HCT116 (cell line): ENCODE results near the gene ESRRG. TPM values are rescaled to one million over a fixed set of nuclear protein-coding genes. Genes with fewer than 3 reads are reported as not detected.

Experiments
- ATAC-seq: fragments of 200-7000 bp; cut with Tn5 transposase; 2 replicates; pipeline ENCODE4 v1.9.1; 2020; ENCODE audit warnings: mild to moderate bottlenecking, moderate library complexity
- BruUV-seq: library from RNA; stranded (reverse); fragments of 400-500 nt; replicated peaks from 2 replicates; lab custom pipeline; 2021; lab: Mats Ljungman, UMichigan
- CTCF ChIA-PET: fragments of 300-600 bp; sonication (Branson Sonifier 250); formaldehyde crosslinking; loops from one replicate; lab custom pipeline; 2021; ENCODE audit warnings: antibody characterized with exemption; lab: Charles Lee
- POLR2A ChIA-PET: fragments of 300-600, 350-600 bp; sonication (Branson Sonifier 250); formaldehyde crosslinking; loops from one replicate; lab custom pipeline; 2021; ENCODE audit warnings: antibody characterized with exemption; lab: Charles Lee
- RAD21 ChIA-PET, 2 experiments: fragments of 300-600 bp; sonication (Branson Sonifier 250); formaldehyde crosslinking; loops; one replicate each; lab custom pipeline; 2023; ENCODE audit warnings: low total read pairs in 2 of 2; ENCODE audit not compliant: uncharacterized antibody in 2 of 2, unreplicated experiment in 2 of 2, low non-redundant PET in 1 of 2; lab: Charles Lee
- DNase-seq: peaks from one replicate; pipeline ENCODE4 v3.0.0-alpha.2; 2010; ENCODE audit warnings: low read depth, low spot score
- H2AFZ ChIP-seq: fragments of 200-600 bp; shearing (Covaris generic), sonication (generic); 2 replicates; pipeline ENCODE4 v1.6.1; 2017; ENCODE audit warnings: low read depth, mixed run types, mixed read lengths, antibody characterized with exemption, low read length; ENCODE audit not compliant: poor library complexity, severe bottlenecking
- H3K27ac ChIP-seq: 2 replicates; pipeline ENCODE4 v1.5.1; 2012; ENCODE audit warnings: low read depth, low read length
- H3K27me3 ChIP-seq: fragments of 200-600 bp; sonication (generic); 2 replicates; pipeline ENCODE4 v1.6.1; 2016; ENCODE audit warnings: mixed run types, low read length, mixed read lengths; ENCODE audit not compliant: insufficient read depth
- H3K36me3 ChIP-seq, 2 experiments: fragments of 200-500 bp in 1 of 2; fragments of 200-600 bp in 1 of 2; sonication (Bioruptor generic) in 1 of 2; sonication (generic) in 1 of 2; 2 replicates each; pipeline versions ENCODE4 v1.5.1 to v1.6.1; 2014 to 2016; ENCODE audit warnings: low read length in 2 of 2, inconsistent platforms in 1 of 2, mixed read lengths in 1 of 2, mixed run types in 1 of 2; ENCODE audit not compliant: insufficient read depth in 2 of 2, control insufficient read depth in 1 of 2
- H3K4me1 ChIP-seq, 2 experiments: fragments of 200-600 bp in 1 of 2; sonication (generic) in 1 of 2; 2 replicates each; pipeline versions ENCODE4 v1.5.1 to v1.6.1; 2012 to 2017; ENCODE audit warnings: low read length in 2 of 2, inconsistent platforms in 1 of 2, mild to moderate bottlenecking in 1 of 2, mixed read lengths in 1 of 2, mixed run types in 1 of 2, moderate library complexity in 1 of 2; ENCODE audit not compliant: insufficient read depth in 2 of 2, control insufficient read depth in 1 of 2
- H3K4me2 ChIP-seq: fragments of 200-600 bp; sonication (generic); 2 replicates; pipeline ENCODE4 v1.6.1; 2017; ENCODE audit warnings: mixed run types, low read length, mixed read lengths
- H3K4me3 ChIP-seq, 2 experiments: fragments of 200-600 bp in 1 of 2; sonication (generic) in 1 of 2; replicated peaks in 1 of 2; 2 replicates each; pipeline ENCODE4 v1.5.1; 2011 to 2016; ENCODE audit warnings: low read length in 2 of 2, control low read depth in 1 of 2, low read depth in 1 of 2, mild to moderate bottlenecking in 1 of 2, mixed read lengths in 1 of 2, mixed run types in 1 of 2
- H3K79me2 ChIP-seq: fragments of 200-600 bp; sonication (generic); 2 replicates; pipeline ENCODE4 v1.6.1; 2017; ENCODE audit warnings: mild to moderate bottlenecking, mixed run types, low read length, moderate library complexity, mixed read lengths; ENCODE audit not compliant: insufficient read depth
- H3K9ac ChIP-seq: fragments of 200-600 bp; sonication (generic); 2 replicates; pipeline ENCODE4 v1.6.1; 2016; ENCODE audit warnings: low read length, mixed read lengths
- H3K9me2 ChIP-seq: fragments of 200-600 bp; sonication (generic), shearing (Covaris generic); 2 replicates; pipeline ENCODE4 v1.6.1; 2017; ENCODE audit warnings: mixed run types, mild to moderate bottlenecking, moderate library complexity; ENCODE audit not compliant: insufficient read depth
- H3K9me3 ChIP-seq, 2 experiments: fragments of 200-500 bp in 1 of 2; fragments of 200-600 bp in 1 of 2; sonication (Bioruptor generic) in 1 of 2; sonication (generic) in 1 of 2; 2 replicates each; pipeline ENCODE4 v1.6.1; 2014 to 2017; ENCODE audit warnings: low read length in 2 of 2, mixed read lengths in 2 of 2, inconsistent platforms in 1 of 2, low read depth in 1 of 2, mild to moderate bottlenecking in 1 of 2, mixed run types in 1 of 2, moderate library complexity in 1 of 2; ENCODE audit not compliant: control insufficient read depth in 1 of 2, insufficient read depth in 1 of 2
- H4K20me1 ChIP-seq: fragments of 200-600 bp; sonication (generic), shearing (Covaris generic); 2 replicates; pipeline ENCODE4 v1.6.1; 2017; ENCODE audit warnings: mixed run types, mild to moderate bottlenecking, moderate library complexity; ENCODE audit not compliant: insufficient read depth
- CEBPB ChIP-seq: IDR thresholded peaks from 2 replicates; pipeline ENCODE4 v1.6.1; 2012; ENCODE audit warnings: low read depth
- ELF1 ChIP-seq: IDR thresholded peaks from 2 replicates; pipeline ENCODE4 v1.6.1; 2012; ENCODE audit warnings: low read depth, borderline replicate concordance
- JUND ChIP-seq: IDR thresholded peaks from 2 replicates; pipeline ENCODE4 v1.6.1; 2012
- SP1 ChIP-seq: IDR thresholded peaks from 2 replicates; pipeline ENCODE4 v1.6.1; 2012; ENCODE audit warnings: low read depth
- SRF ChIP-seq: IDR thresholded peaks from 2 replicates; pipeline ENCODE4 v1.6.1; 2012; ENCODE audit warnings: low read depth
- TCF7L2 ChIP-seq: IDR thresholded peaks from 2 replicates; pipeline ENCODE4 v1.7.0; 2011; ENCODE audit warnings: borderline replicate concordance, inconsistent platforms; ENCODE audit not compliant: insufficient read depth, insufficient read length; ENCODE audit errors: extremely low read depth
- YY1 ChIP-seq: IDR thresholded peaks from 2 replicates; pipeline ENCODE4 v1.6.1; 2011; ENCODE audit warnings: low read length, low read depth, moderate library complexity, mild to moderate bottlenecking; ENCODE audit not compliant: insufficient replicate concordance; ENCODE audit errors: extremely low read depth
- ZFX ChIP-seq: fragments of 450-650 bp; IDR thresholded peaks from 2 replicates; pipeline ENCODE4 v1.6.1; 2017
- intact Hi-C: fragments of 100-400 bp; cut with micrococcal nuclease; formaldehyde crosslinking; loops from 2 replicates; pipeline ENCODE4 v1.10.0; 2022
- total RNA-seq: library from RNA; stranded (reverse); gene quantifications from one replicate; pipeline ENCODE4 v1.2.1, GENCODE V29; 2021; ENCODE audit not compliant: unreplicated experiment
- TF ChIP-seq, protein P1 (sequence below): IDR thresholded peaks from 2 replicates; pipeline ENCODE4 v1.6.1; 2011; ENCODE audit warnings: mild to moderate bottlenecking, low read length, moderate library complexity; ENCODE audit not compliant: insufficient replicate concordance; ENCODE audit errors: extremely low read depth
- TF ChIP-seq, protein P2 (sequence below): IDR thresholded peaks from 2 replicates; pipeline ENCODE4 v1.6.1; 2012; ENCODE audit warnings: low read depth

Gene ESRRG
- total RNA-seq, 1 experiment from 2014 or later, result not detected

DNA sequence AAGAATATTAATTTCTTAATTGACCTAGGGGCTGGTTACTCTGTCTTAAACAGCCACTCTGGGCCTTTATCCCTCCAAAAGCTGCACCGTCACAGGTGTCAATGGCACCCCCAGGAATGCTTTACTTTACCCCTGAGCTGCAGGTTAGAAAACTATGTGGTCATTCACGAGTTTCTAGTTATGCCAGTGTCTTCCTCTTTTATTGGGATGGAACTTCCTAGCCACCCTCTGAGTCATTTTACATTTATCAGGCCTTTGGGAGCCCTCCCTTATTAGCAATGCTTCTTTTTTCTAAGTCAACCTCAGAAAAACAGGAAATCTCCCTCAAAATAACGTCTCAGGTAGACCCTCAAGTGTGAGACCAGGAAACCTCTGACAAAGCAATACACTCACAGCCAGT lies 240.6 kb downstream of the ESRRG start:
- Histone ChIP-seq H3K27me3 (no peaks in the 10 kb centered on the region), H3K9ac (no peak overlapping the region), H2AFZ (no peak overlapping the region), H3K27ac (no peak overlapping the region), H3K4me2 (no peak overlapping the region), H3K9me2 (no peaks in the 10 kb centered on the region), H3K36me3 (no peaks in the 10 kb centered on the region), H3K79me2 (no peaks in the 10 kb centered on the region), H4K20me1 (no peaks in the 10 kb centered on the region), H3K4me1 (no peaks in the 10 kb centered on the region), H3K9me3 (peaks cover 0 to 7% of the 10 kb centered on the region in 2 experiments; a peak in 1 of 4 replicates), H3K4me3 (no peak overlapping the region)
- intact Hi-C loops, result no loop called here
- ATAC-seq (no peak), DNase-seq (no peak)
- no peak for TF ChIP-seq SP1
- TF ChIP-seq, protein P1, sequence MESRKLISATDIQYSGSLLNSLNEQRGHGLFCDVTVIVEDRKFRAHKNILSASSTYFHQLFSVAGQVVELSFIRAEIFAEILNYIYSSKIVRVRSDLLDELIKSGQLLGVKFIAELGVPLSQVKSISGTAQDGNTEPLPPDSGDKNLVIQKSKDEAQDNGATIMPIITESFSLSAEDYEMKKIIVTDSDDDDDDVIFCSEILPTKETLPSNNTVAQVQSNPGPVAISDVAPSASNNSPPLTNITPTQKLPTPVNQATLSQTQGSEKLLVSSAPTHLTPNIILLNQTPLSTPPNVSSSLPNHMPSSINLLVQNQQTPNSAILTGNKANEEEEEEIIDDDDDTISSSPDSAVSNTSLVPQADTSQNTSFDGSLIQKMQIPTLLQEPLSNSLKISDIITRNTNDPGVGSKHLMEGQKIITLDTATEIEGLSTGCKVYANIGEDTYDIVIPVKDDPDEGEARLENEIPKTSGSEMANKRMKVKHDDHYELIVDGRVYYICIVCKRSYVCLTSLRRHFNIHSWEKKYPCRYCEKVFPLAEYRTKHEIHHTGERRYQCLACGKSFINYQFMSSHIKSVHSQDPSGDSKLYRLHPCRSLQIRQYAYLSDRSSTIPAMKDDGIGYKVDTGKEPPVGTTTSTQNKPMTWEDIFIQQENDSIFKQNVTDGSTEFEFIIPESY, result no peak
- TF ChIP-seq ZFX, result no peak
- no peak for TF ChIP-seq ELF1
- RAD21 ChIA-PET, result no interaction called here
- no TSS peak for BruUV-seq
- POLR2A ChIA-PET, result no interaction called here
- CTCF ChIA-PET, result no interaction called here

DNA sequence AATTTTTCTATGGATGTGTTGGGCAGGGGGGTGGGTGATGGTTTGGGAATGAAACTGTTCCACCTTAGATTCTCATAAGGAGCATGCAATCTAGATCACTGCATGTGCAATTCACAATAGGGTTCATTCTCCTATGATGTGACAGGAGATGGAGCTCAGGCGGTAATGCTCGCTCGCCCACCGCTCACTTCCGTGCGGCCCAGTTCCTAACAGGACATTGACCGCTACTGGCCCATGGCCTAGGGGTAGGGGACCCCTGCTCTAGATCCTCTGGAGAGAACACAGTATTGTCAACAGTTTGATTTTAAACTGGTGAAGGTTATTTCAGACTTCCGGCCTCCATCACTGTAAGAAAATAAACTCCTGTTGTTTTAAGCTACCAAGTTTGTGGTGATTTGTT lies 245.0 kb downstream of the ESRRG start:
- H3K9me3 ChIP-seq, result no peaks in the 10 kb centered on the region; a peak in 1 of 4 replicates
- ATAC-seq, result no peak
- ChIA-PET CTCF (no interaction called here), RAD21 (no interaction called here), POLR2A (no interaction called here)
- no peak overlapping the region for H3K9ac ChIP-seq
- no TSS peak for BruUV-seq
- H3K27me3 ChIP-seq, result no peaks in the 10 kb centered on the region
- no peaks in the 10 kb centered on the region for H3K9me2 ChIP-seq
- H4K20me1 ChIP-seq, result no peaks in the 10 kb centered on the region
- TF ChIP-seq CEBPB, result no peak
- TF ChIP-seq, protein P2, sequence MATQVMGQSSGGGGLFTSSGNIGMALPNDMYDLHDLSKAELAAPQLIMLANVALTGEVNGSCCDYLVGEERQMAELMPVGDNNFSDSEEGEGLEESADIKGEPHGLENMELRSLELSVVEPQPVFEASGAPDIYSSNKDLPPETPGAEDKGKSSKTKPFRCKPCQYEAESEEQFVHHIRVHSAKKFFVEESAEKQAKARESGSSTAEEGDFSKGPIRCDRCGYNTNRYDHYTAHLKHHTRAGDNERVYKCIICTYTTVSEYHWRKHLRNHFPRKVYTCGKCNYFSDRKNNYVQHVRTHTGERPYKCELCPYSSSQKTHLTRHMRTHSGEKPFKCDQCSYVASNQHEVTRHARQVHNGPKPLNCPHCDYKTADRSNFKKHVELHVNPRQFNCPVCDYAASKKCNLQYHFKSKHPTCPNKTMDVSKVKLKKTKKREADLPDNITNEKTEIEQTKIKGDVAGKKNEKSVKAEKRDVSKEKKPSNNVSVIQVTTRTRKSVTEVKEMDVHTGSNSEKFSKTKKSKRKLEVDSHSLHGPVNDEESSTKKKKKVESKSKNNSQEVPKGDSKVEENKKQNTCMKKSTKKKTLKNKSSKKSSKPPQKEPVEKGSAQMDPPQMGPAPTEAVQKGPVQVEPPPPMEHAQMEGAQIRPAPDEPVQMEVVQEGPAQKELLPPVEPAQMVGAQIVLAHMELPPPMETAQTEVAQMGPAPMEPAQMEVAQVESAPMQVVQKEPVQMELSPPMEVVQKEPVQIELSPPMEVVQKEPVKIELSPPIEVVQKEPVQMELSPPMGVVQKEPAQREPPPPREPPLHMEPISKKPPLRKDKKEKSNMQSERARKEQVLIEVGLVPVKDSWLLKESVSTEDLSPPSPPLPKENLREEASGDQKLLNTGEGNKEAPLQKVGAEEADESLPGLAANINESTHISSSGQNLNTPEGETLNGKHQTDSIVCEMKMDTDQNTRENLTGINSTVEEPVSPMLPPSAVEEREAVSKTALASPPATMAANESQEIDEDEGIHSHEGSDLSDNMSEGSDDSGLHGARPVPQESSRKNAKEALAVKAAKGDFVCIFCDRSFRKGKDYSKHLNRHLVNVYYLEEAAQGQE, result no peak
- TF ChIP-seq SRF, result no peak
- TF ChIP-seq TCF7L2, result no peak
- TF ChIP-seq JUND, result no peak
- no peak for TF ChIP-seq YY1
- no peak for TF ChIP-seq ELF1
- H2AFZ ChIP-seq, result no peak overlapping the region
- H3K4me2 ChIP-seq, result no peak overlapping the region
- no peaks in the 10 kb centered on the region for H3K36me3 ChIP-seq
- H3K27ac ChIP-seq, result no peak overlapping the region
- intact Hi-C loops, result no loop called here
- no peaks in the 10 kb centered on the region for H3K4me1 ChIP-seq
- DNase-seq, result no peak
- no peak overlapping the region for H3K4me3 ChIP-seq
- no peaks in the 10 kb centered on the region for H3K79me2 ChIP-seq
